Chondrocyte (in vitro differentiated cells): Measurements from ENCODE around the gene CCDC86. TPM values are rescaled to one million over a fixed set of nuclear protein-coding genes. Genes with fewer than 3 reads are reported as not detected.

Experiments
- DNase-seq: peaks from one replicate; pipeline ENCODE4 v3.0.0; 2021; ENCODE audit warnings: mixed read lengths, low spot score
- H3K27ac Mint-ChIP-seq: one replicate; pipeline ENCODE4 v1.8.0; 2021; ENCODE audit warnings: mild to moderate bottlenecking, moderate library complexity, mixed read lengths; ENCODE audit not compliant: unreplicated experiment
- H3K27me3 Mint-ChIP-seq: 2 replicates; pipeline ENCODE4 v1.8.0; 2021; ENCODE audit warnings: low read depth, mixed read lengths
- H3K36me3 Mint-ChIP-seq: 2 replicates; pipeline ENCODE4 v1.8.0; 2021; ENCODE audit warnings: low read depth, mixed read lengths
- H3K4me1 Mint-ChIP-seq: 2 replicates; pipeline ENCODE4 v1.8.0; 2021; ENCODE audit warnings: low read depth, mild to moderate bottlenecking, mixed read lengths
- H3K4me3 Mint-ChIP-seq: one replicate; pipeline ENCODE4 v1.8.0; 2021; ENCODE audit warnings: mild to moderate bottlenecking, moderate library complexity, mixed read lengths; ENCODE audit not compliant: unreplicated experiment
- H3K9me3 Mint-ChIP-seq: 2 replicates; pipeline ENCODE4 v1.8.0; 2021; ENCODE audit warnings: low read depth, mixed read lengths
- total RNA-seq: library from RNA; stranded (reverse); gene quantifications from 3 replicates; pipeline ENCODE4 v1.2.1, GENCODE V29; 2021
- TF ChIP-seq, protein P1 (sequence below): fragments of 200-600 bp; sonication (generic); IDR thresholded peaks from 2 replicates; pipeline ENCODE4 v1.5.0; 2021; ENCODE audit warnings: antibody characterized with exemption, mild to moderate bottlenecking, moderate library complexity

Gene CCDC86
- total RNA-seq, 1 donor from 2014 or later = 18.6 TPM

DNA sequence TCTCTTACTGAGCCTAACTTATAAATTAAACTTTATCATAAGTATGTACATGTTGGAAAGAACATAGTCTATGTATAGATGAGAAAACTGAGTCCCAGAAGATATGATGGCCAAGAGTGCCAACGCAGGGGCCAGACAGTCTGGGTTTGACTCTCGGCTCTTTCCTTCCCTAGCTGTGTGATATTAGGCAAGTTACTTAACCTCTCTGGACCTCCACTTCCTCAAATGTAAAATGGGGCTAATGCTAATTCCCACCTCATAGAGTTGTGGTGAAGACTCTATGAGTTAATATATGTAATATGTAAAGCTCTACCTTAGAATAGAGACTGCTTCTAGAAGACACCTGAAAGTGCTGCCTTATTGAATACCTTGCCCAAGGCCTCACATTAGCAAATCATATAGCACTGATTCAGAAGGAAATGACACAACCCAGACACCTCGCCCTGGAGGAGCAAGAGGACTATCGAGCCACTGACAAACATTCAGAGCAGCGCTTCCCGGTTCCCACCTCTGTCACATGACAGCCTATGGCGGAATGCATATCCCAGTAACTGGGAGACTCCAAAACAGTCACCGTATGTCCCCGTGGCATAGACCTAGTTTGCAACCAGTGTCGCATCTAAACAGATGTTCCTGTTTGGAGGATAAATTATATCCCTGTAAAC, 11.3 kb upstream of the CCDC86 start:
- H3K27me3 Mint-ChIP-seq = peaks cover 37% of the 10 kb centered on the region

DNA sequence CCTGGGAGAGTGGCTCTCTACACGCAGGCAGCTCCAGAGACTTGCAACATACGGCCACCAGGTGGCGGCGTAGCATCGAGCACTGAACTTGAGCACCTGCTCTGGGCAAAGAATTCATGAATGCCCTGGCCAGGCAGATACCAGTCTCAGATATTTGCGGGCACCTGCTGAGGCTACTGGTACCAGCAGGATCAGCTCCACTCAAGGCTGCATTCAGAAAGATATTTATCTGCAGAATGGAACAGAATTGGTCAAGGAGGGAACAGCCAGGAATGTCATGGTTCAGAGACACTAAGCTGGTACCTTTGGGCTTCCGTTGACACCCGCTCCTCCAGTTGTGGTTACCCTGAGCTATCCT, 10.8 kb upstream of the CCDC86 start:
- TF ChIP-seq, protein P1, sequence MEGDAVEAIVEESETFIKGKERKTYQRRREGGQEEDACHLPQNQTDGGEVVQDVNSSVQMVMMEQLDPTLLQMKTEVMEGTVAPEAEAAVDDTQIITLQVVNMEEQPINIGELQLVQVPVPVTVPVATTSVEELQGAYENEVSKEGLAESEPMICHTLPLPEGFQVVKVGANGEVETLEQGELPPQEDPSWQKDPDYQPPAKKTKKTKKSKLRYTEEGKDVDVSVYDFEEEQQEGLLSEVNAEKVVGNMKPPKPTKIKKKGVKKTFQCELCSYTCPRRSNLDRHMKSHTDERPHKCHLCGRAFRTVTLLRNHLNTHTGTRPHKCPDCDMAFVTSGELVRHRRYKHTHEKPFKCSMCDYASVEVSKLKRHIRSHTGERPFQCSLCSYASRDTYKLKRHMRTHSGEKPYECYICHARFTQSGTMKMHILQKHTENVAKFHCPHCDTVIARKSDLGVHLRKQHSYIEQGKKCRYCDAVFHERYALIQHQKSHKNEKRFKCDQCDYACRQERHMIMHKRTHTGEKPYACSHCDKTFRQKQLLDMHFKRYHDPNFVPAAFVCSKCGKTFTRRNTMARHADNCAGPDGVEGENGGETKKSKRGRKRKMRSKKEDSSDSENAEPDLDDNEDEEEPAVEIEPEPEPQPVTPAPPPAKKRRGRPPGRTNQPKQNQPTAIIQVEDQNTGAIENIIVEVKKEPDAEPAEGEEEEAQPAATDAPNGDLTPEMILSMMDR = peak; percentile 97
- Mint-ChIP-seq H3K36me3 (no peaks in the 10 kb centered on the region), H3K4me1 (peaks cover 4% of the 10 kb centered on the region), H3K27me3 (peaks cover 38% of the 10 kb centered on the region), H3K9me3 (no peaks in the 10 kb centered on the region), H3K4me3 (no peak overlapping the region), H3K27ac (no peak overlapping the region)
- no peak for DNase-seq

More for the DNA sequence above, 11.3 kb upstream of the CCDC86 start:
- no peak for DNase-seq
- no peak overlapping the region for H3K27ac Mint-ChIP-seq
- TF ChIP-seq, protein P1 = no peak
- no peaks in the 10 kb centered on the region for H3K9me3 Mint-ChIP-seq
- no peak overlapping the region for H3K4me3 Mint-ChIP-seq
- peaks cover 4% of the 10 kb centered on the region for H3K4me1 Mint-ChIP-seq
- no peaks in the 10 kb centered on the region for H3K36me3 Mint-ChIP-seq

DNA sequence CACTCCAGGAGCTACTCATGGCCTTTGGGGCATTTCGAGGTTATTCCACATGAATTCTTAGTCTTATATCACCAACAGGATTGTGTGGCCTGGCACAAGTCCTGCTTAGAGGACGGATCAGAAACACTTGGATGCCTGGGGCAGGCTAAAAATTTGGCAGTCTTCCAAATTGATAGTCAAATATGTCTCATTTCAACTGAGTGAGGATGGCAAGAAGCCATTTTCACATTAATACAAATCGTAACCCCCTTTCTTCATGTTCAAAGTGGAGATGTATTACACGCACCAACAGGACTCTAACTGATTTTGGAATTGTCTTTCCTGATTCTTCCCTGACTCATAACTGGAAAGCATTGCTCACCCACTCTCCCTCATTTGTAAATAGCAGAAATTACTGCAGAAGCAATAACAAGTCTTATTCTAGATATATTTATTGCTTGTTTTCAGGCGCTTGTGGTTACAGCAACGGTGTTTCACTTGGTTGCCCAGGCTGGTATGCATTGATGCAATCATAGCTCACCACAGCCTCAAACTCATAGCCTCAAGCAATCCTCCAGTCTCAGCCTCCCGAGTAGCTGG, 10.3 kb upstream of the CCDC86 start:
- DNase-seq = no peak
- Mint-ChIP-seq H3K4me1 (peaks cover 4% of the 10 kb centered on the region), H3K27ac (no peak overlapping the region), H3K9me3 (no peaks in the 10 kb centered on the region), H3K27me3 (peaks cover 39% of the 10 kb centered on the region), H3K36me3 (no peaks in the 10 kb centered on the region), H3K4me3 (no peak overlapping the region)
- TF ChIP-seq, protein P1 = no peak

DNA sequence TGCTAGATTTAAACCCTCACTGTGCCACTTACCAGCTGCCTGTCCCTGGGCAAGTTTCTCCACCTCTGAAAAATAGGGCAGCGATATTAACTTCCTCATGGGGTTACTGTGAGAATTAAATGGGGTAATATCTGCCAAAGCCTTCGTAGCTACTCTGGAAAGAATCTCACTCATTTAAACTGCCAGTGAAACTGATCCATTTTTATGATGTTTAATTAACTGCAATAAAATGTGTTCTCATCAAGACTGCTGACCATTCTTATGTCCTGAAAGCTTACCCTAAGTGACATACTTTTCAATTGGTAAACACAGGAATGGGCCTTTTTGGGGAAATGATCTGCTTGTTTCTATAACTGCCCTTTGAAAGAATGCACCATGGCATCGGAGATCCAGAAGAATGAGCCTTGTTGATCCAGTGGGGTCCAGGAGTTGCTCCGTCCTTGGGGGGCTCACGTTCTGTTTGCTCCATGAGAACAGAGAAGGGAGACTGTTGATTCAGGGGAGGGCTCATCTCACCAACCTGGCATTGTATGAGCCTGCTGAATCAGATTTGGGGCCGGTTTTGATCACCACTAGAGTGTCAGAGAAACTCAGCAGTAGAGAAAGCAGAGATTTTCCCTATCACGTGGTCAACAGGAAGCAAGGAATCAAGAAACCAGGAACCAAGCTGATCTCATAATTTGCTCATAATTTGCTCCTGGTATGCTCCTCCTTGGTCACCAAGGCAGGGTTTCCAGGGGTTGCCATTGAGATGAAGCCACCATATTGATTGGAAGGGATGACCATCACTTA, 7.0 kb upstream of the CCDC86 start:
- Mint-ChIP-seq H3K4me3 (no peak overlapping the region), H3K27ac (no peak overlapping the region), H3K36me3 (no peaks in the 10 kb centered on the region), H3K27me3 (peaks cover 32% of the 10 kb centered on the region), H3K9me3 (no peaks in the 10 kb centered on the region), H3K4me1 (peaks cover 8% of the 10 kb centered on the region)
- no peak for DNase-seq
- TF ChIP-seq, protein P1 = no peak

DNA sequence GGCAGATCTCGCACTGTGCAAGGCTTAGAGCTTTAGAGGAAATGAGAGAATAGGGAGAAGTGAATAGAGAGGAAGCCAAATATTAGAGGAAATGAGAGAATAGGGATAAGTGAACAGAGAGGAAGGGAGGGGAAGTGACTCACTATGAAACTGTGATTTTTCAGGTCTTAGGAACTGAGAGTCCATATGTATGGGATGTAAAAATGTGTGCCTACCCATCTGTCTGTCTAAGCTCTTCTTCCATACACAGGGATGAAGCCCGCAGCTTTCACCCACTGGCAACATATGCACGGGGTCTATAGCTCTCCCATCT, 6.4 kb upstream of the CCDC86 start:
- H3K27me3 Mint-ChIP-seq = peaks cover 32% of the 10 kb centered on the region

More for the DNA sequence above, 6.4 kb upstream of the CCDC86 start:
- Mint-ChIP-seq H3K36me3 (no peaks in the 10 kb centered on the region), H3K4me3 (no peak overlapping the region), H3K27ac (no peak overlapping the region), H3K9me3 (no peaks in the 10 kb centered on the region), H3K4me1 (peaks cover 12% of the 10 kb centered on the region)
- no peak for DNase-seq
- TF ChIP-seq, protein P1 = no peak
